ENCODE results near the gene SLC27A3.

DNA sequence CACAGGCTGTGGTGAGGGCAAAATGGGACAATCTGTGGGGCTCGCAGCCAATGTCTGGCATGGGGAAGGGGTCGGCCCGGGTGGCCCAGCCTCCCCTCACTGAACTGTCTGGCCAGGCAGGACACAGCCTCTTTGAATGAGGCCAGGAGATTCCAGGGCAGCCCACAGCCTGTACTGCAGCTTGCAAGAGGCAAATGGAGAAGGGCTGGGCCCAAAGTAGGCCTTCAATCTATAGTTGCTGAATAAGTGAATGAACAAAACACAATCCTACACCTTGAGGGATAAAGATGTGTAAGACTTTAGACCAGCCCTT, 23.2 kb downstream of the SLC27A3 start:
- no peak for TF ChIP-seq FOXM1 (IDR thresholded peaks at IDR 0.05; ENCODE audit: borderline replicate concordance, low read depth)
- TF ChIP-seq, protein P1, sequence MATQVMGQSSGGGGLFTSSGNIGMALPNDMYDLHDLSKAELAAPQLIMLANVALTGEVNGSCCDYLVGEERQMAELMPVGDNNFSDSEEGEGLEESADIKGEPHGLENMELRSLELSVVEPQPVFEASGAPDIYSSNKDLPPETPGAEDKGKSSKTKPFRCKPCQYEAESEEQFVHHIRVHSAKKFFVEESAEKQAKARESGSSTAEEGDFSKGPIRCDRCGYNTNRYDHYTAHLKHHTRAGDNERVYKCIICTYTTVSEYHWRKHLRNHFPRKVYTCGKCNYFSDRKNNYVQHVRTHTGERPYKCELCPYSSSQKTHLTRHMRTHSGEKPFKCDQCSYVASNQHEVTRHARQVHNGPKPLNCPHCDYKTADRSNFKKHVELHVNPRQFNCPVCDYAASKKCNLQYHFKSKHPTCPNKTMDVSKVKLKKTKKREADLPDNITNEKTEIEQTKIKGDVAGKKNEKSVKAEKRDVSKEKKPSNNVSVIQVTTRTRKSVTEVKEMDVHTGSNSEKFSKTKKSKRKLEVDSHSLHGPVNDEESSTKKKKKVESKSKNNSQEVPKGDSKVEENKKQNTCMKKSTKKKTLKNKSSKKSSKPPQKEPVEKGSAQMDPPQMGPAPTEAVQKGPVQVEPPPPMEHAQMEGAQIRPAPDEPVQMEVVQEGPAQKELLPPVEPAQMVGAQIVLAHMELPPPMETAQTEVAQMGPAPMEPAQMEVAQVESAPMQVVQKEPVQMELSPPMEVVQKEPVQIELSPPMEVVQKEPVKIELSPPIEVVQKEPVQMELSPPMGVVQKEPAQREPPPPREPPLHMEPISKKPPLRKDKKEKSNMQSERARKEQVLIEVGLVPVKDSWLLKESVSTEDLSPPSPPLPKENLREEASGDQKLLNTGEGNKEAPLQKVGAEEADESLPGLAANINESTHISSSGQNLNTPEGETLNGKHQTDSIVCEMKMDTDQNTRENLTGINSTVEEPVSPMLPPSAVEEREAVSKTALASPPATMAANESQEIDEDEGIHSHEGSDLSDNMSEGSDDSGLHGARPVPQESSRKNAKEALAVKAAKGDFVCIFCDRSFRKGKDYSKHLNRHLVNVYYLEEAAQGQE (IDR thresholded peaks at IDR 0.05; ENCODE audit: low read depth), result no peak
- no peak for TF ChIP-seq EP300 (IDR thresholded peaks at IDR 0.05; ENCODE audit: borderline replicate concordance)
- TF ChIP-seq TAF1 (IDR thresholded peaks at IDR 0.05; ENCODE audit: low read depth), result no peak
- TF ChIP-seq RAD21 (IDR thresholded peaks at IDR 0.05; ENCODE audit: low read depth), result no peak
- TF ChIP-seq NFIC (IDR thresholded peaks at IDR 0.05), result no peak
- no peak for TF ChIP-seq CEBPB (IDR thresholded peaks at IDR 0.05)
- no peak for TF ChIP-seq CREB1 (IDR thresholded peaks at IDR 0.05; ENCODE audit: low read depth)
- TF ChIP-seq YY1 (IDR thresholded peaks at IDR 0.05; ENCODE audit: low read depth), result no peak
- TF ChIP-seq, protein P2, sequence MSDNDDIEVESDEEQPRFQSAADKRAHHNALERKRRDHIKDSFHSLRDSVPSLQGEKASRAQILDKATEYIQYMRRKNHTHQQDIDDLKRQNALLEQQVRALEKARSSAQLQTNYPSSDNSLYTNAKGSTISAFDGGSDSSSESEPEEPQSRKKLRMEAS (IDR thresholded peaks at IDR 0.05), result no peak
- TF ChIP-seq TCF12 (IDR thresholded peaks at IDR 0.05; ENCODE audit: low read depth), result no peak
- TF ChIP-seq EGR1 (IDR thresholded peaks at IDR 0.05), result no peak
- no peak for TF ChIP-seq TEAD4 (IDR thresholded peaks at IDR 0.05)

All from Ishikawa (cell line).